NCI-H2171 treated with DMSO at 0.1 percent for 48 hours (cell line): ENCODE results near the gene ZNF511.
A peak's percentile ranks its signal among the peaks of the same experiment; 100 is the strongest.
"Not testable (repeated sequence)": the region's sequence is repeated elsewhere in the genome, so short reads cannot be mapped to it uniquely, and the experiment has no call there.

Source experiments
- DNase-seq: peaks from one replicate; lab custom pipeline; 2025; lab: John Stamatoyannopoulos, UW

Gene ZNF511

DNA sequence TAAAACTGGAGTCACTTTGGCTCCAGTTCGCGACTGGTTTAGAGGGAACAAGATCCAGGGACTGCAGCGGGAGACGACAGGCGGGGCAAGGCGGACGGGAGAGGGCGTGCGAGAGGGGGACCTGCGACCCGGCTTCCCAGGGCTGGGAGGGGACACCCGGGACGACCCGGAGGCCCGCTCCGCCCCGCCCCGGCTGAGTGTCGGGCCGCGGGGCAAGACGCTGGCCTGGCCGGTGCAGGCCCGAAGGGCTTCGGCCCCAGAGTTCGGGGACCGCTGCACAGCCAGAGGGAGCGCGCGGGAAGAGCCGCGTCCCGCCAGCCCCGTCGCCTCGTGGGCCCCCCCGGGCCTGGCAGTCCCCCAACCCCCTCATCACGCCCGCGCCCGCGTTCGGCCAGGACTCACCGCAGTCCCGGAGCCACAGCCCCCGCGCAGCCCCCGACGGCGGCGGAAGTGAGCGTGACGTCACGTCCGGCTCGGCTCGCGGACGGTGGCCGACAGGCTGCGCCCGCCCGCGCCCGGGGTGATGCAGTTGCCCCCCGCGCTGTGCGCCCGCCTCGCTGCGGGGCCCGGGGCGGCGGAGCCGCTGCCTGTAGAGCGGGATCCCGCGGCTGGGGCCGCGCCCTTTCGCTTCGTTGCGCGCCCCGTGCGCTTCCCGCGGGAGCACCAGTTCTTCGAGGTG is at the start of gene ZNF511, which contains the start of gene TUBGCP2:
TSS of gene ZNF511 (plus strand) at position 494 of the 679 bp plus-strand sequence. CDS start at position 524, 30 bp downstream.
TSS of gene TUBGCP2 (minus strand) at position 452 of the 679 bp plus-strand sequence. CDS start 5,931 bp downstream, outside the sequence.
- DNase-seq, result peak; percentile 54

DNA sequence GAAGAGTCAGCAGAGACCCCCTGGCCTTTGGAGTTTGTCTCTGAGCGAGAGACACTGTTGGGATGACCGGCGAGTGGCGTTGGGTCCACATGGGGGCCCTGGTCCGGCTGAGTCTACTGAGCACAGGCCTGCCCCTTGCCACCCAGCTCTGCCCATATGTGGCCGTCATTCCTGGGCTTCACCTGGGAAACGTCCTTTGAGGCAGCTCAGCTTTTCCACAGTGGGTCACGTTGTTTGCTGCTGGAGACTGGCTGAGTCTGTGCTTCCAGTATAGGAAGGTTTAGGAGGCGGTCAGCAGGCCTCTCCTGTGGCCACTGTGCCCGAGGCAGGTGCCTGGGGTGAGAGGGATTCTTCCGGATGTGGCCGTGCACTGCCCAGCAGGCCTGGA is 49.1 kb upstream of the ZNF511 start:
- DNase-seq, result no peak

DNA sequence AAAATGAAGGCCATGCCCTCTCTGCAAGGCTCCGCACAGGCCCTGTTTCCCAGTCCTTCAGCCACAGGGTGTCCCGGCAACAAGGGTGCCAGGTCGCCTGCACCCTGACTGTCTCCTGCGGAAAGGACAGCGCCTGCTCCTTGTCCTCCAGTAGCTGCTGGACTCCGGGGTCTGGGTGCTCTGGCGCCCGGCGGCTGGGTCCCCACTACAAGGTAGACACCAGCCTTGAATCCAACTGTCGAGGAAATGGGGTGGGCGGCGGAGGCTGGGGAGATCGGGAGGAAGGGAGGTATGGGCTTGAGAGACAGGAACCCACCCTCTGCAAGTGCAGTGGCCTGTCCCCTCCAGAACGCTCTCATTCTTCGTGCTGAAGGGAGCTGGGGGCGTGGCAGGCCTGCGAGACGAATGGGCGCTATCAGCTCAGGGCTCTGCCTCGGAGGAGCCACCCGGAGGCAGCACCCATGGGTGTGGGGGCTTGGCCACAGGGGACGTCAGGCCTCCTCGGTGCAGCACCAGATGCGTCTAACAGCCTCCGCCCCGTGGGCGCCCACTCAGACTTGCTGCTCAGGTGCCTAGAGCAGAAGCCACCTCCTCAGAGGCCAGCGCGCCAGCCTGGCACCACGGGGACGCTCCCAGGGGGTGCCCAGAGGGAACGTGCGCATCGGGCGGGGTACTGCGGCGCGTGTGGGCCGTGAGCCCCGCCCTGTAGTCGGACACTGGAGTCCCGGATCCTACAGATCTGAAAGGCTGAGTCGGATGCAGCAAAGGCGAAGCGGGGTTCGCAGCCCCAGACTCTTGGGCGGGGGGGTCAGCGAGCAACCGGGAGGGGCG is 47.6 kb upstream of the ZNF511 start:
- DNase-seq, result peak; percentile 31

- DNase-seq, result peak; percentile 65
Observed at GRCh38 chr10:133261726-133262325, 46.9 kb upstream of the ZNF511 start.

GRCh38 chr10:133262696-133263095 is 46.0 kb upstream of the ZNF511 start:
- DNase-seq, result peak; percentile 81

DNA sequence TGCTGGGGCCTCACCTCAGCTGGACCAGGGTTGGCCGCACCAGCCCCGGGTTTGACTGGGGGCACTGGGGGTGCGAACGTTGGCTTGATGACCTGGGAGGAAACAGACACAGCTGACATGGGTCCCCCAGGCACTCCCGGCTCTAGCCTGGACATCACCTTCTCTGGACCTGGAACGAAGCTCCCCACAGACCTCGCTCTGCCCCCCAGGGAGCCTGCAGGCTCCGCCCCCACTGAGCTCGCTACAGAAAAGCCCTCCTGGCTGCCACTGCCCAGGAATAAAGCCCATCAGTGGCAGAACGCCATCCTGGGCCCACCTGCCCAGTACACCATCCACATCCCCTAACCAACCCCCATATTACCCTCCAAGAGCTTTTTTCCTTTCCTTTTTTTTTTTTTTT is 45.0 kb upstream of the ZNF511 start:
- no peak for DNase-seq

GRCh38 chr10:133264461-133264860 is 44.3 kb upstream of the ZNF511 start:
- no peak for DNase-seq

DNA sequence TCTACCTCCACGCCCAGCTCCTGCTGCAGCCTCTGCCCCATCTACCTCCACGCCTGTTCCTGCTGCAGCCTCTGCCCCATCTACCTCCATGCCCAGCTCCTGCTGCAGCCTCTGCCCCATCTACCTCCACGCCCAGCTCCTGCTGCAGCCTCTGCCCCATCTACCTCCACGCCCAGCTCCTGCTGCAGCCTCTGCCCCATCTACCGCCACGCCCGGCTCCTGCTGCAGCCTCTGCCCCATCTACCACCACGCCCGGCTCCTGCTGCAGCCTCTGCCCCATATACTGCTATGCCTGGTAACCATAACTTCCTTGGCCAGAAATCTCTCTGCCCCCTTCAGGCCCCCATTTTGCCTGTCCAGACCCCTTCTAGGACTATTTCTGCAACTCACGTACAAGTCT is 43.7 kb upstream of the ZNF511 start:
- not testable (repeated sequence) for DNase-seq

GRCh38 chr10:133266056-133266795 is 42.5 kb upstream of the ZNF511 start:
- no peak for DNase-seq

DNA sequence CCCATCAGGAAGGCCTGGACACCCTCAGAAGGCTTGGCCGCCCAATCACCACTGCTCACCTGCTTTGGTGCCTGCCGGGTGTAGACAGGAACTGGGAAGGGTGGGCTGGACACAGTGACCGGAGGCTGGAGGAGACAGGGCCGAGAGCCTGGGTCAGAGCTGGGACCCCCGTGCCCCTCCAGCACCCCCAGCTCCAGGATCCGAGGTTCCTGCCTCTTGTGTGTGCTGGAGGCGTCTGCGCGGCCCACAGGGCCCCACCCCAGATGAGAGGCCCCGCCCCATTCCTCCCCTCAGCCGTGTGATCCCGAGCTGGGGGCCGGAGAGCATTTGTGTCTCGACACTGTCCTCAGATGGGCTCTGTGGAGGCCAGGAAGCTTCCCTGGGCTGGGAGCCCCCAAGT is 41.4 kb upstream of the ZNF511 start:
- DNase-seq, result no peak

- DNase-seq, result no peak
Observed at GRCh38 chr10:133267829-133268228, 40.9 kb upstream of the ZNF511 start.

- DNase-seq, result no peak
Observed at GRCh38 chr10:133268532-133268931, 40.2 kb upstream of the ZNF511 start.

GRCh38 chr10:133269367-133269766 is 39.3 kb upstream of the ZNF511 start:
- no peak for DNase-seq

- DNase-seq, result no peak
Observed at GRCh38 chr10:133270204-133270603, 38.5 kb upstream of the ZNF511 start.

GRCh38 chr10:133270773-133271297 is 37.9 kb upstream of the ZNF511 start:
- DNase-seq, result no peak

DNA sequence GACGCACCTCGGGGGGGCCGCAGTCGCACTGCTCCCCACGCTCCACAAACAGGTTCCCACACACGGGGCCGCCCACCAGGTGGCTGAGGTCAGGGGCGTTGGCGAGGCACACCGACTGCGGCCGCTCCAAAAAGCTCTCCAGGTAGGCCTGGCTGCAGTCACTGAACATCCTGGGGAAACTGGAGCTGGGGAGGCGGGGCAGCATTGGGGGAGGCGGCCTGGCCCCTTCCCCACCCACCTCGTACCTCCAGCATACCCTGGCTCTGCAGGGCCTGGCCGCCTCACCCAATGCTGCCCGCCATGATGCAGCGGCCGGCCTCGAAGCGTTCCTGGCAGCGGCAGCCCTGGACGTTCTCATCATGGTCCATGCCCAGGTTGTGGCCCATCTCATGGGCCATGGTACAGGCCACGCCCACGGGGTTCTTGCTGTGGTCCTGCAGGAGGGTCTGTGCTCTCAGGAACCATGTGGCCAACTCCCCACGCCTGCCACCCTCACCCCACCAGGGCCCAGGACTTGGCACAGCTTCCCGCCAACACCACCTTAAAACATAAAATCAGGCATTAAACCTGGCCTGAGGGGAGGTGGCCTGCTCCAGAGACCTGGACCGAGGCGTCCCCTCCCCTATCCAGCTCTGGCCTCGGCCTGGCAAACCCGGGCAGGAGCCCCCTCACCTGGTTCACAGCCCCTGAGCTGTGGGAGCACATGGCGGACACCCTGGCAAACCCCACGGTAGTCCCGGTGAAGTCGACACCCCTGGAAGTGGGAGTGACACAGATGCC is 37.0 kb upstream of the ZNF511 start:
- no peak for DNase-seq

DNA sequence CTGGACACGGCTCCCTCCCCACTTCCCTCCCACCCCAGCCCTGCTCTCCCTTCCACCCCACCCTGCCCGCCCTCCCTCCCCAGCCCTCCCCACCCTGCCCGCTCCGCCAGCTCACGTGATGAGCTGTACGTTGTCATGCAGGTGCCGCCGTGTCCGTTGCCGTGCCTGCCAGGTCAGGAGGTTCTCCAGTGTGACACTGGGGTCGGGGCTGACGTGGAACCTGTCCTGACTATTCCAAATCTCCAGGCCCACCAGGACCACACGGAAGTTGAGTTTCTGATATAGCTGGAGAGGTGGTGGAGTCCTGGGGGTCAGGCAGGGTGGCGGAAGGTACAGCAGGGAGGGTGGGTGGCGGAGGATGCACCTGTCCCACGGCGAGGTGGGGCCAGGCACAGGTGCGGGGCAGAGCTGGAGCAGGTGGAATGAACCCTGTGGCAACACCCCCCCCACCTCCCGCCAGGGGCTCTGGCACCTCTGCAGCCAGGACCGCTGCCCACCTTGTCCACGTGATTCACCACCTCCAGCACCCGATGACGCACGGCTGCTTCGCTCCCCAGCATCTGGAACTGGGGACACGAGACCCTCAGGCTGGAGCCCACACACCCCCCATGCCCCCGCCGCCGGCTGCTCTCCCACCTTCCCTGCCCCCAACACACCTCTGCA is 36.3 kb upstream of the ZNF511 start:
- DNase-seq, result no peak

- DNase-seq, result no peak
Observed at GRCh38 chr10:133272964-133273420, 35.7 kb upstream of the ZNF511 start.

GRCh38 chr10:133273534-133274143 is 35.1 kb upstream of the ZNF511 start:
- DNase-seq, result no peak
